SH-SY5Y (cell line): ENCODE measurements around the gene CNGB1.

Experiments
- GATA2 ChIP-seq: IDR thresholded peaks from 2 replicates; pipeline ENCODE4 v1.6.1; 2011; ENCODE audit warnings: mild to moderate bottlenecking, low read depth, low read length
- GATA3 ChIP-seq: IDR thresholded peaks from 2 replicates; pipeline ENCODE4 v1.6.1; 2011; ENCODE audit warnings: low read depth, mild to moderate bottlenecking, low read length, moderate library complexity

DNA sequence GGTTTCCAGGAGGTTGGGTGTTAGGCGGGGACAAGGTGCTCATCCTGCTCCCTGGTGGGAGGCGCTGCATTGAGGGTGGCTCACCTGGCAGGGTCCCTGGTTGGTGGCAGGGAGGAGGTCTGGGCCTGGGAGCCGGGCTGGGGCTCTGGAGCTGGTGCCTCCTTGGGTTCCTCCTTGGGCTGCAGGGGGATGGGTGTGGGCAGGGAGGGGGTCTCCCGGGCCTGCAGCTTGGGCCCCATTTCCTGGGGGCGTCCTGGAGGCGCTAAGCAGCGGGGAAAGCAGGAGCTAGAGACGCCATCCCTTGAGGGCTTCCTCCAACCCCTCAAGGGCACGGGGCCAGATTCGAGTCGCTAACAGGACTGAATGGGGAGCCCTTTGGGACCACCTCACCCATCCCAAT lies 11.1 kb downstream of the CNGB1 start:
- TF ChIP-seq GATA2, result no peak
- no peak for TF ChIP-seq GATA3
